ENCODE results near the gene PPEF1. TPM values are rescaled to one million over a fixed set of nuclear protein-coding genes. Genes with fewer than 3 reads are reported as not detected.
"Not testable (repeated sequence)": the region's sequence is repeated elsewhere in the genome, so short reads cannot be mapped to it uniquely, and the experiment has no call there.

PPEF1 gene
- total RNA-seq, 6 donors from 2014 or later: 0.20 to 6.7 (median 0.36) TPM; not detected in 2

DNA sequence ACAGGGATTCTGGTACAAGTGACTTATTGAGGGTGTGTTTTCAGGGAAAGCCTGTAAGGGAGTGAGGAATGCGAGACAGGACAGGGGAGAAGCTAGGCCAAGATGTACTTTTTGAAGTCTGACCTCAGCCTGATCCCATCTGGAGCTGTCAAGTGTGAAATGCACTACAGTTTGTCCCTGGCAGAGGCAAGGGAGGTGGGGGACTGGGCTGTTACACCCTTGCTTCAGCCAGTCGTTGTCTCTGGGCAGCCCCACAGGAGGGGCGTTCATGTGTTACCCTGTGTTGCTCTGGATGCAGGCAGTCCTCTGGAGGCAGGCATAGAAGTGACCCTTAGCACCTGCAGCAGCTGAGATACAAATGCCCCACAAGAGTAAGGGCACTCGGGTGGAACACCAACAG, 25.8 kb downstream of the PPEF1 start:
- H3K36me3 ChIP-seq: no peaks in the 10 kb centered on the region
- DNase-seq (no peak), ATAC-seq (ENCODE audit: low FRiP score in 2 of 2) (no peak)
- no peak overlapping the region for H3K4me3 ChIP-seq
- no peak overlapping the region for H3K27ac ChIP-seq
- TF ChIP-seq POLR2AphosphoS5 (IDR thresholded peaks at IDR 0.05): no peak
- TF ChIP-seq CTCF (IDR thresholded peaks at IDR 0.05): no peak
- no peak for TF ChIP-seq POLR2A (IDR thresholded peaks at IDR 0.05)
- no peaks in the 10 kb centered on the region for H3K27me3 ChIP-seq
- no peaks in the 10 kb centered on the region for H3K9me3 ChIP-seq
- 61 to 92% methylated on average over 2 to 4 of the region's 4 CpGs for WGBS, 2 donors
- no peaks in the 10 kb centered on the region for H3K4me1 ChIP-seq

- WGBS, 2 donors: 85% methylated on average over 6 of the region's 6 CpGs; no CpG with 5 or more reads in 1 of the 2 donors
- ATAC-seq (ENCODE audit: low FRiP score in 2 of 2): not testable (repeated sequence)
- peak; percentile 10 to 41 for DNase-seq
These were observed 32.2 kb downstream of the PPEF1 start for GRCh38 chrX:18739609-18740008.

DNA sequence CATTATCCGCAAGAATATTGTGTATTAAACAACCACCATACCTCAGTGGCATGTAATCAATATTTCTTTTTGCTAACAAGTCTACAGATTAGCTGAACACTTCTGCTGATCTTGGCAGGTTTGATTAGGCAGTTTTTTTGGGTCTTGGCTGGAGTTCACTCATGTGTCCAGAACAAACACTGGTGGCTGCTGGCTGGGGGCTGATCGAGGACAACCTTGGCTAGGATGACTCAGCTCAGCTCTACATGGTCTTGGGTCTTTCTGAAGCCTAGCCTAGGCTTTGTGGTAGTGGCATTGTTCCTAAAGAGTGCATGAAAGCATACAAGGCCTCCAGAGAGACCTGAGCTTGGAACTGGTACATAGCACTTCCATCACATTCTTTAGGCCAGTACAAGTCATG, 41.1 kb downstream of the PPEF1 start:
- TF ChIP-seq POLR2A (IDR thresholded peaks at IDR 0.05) (no peak), EP300 (IDR thresholded peaks at IDR 0.05) (no peak), POLR2AphosphoS5 (IDR thresholded peaks at IDR 0.05) (no peak), CTCF (IDR thresholded peaks at IDR 0.05) (no peak)
- DNase-seq: no peak
- H3K9me3 ChIP-seq: no peaks in the 10 kb centered on the region
- H3K4me3 ChIP-seq: no peak overlapping the region
- no peaks in the 10 kb centered on the region for H3K36me3 ChIP-seq
- no peaks in the 10 kb centered on the region for H3K27me3 ChIP-seq
- no peaks in the 10 kb centered on the region for H3K4me1 ChIP-seq
- no peak for ATAC-seq (ENCODE audit: low FRiP score in 2 of 2)
- H3K27ac ChIP-seq: no peak overlapping the region
- WGBS, 2 donors: 82 to 85% methylated on average over 2 of the region's 2 CpGs

More at GRCh38 chrX:18739609-18740008, 32.2 kb downstream of the PPEF1 start:
- not testable (repeated sequence) for H3K4me3 ChIP-seq, H3K27ac ChIP-seq, H3K27me3 ChIP-seq, H3K9me3 ChIP-seq, H3K4me1 ChIP-seq, H3K36me3 ChIP-seq

- DNase-seq (no peak), ATAC-seq (ENCODE audit: low FRiP score in 2 of 2) (no peak)
- Histone ChIP-seq H3K27me3 (no peaks in the 10 kb centered on the region), H3K9me3 (no peaks in the 10 kb centered on the region), H3K4me3 (no peak overlapping the region), H3K4me1 (no peaks in the 10 kb centered on the region), H3K36me3 (no peaks in the 10 kb centered on the region), H3K27ac (no peak overlapping the region)
- no peak for TF ChIP-seq EP300 (IDR thresholded peaks at IDR 0.05)
- TF ChIP-seq CTCF (IDR thresholded peaks at IDR 0.05): no peak
- TF ChIP-seq POLR2AphosphoS5 (IDR thresholded peaks at IDR 0.05): no peak
- 76 to 77% methylated on average over 2 of the region's 2 CpGs for WGBS, 2 donors
These were observed 46.2 kb downstream of the PPEF1 start for GRCh38 chrX:18753631-18754030.

DNA sequence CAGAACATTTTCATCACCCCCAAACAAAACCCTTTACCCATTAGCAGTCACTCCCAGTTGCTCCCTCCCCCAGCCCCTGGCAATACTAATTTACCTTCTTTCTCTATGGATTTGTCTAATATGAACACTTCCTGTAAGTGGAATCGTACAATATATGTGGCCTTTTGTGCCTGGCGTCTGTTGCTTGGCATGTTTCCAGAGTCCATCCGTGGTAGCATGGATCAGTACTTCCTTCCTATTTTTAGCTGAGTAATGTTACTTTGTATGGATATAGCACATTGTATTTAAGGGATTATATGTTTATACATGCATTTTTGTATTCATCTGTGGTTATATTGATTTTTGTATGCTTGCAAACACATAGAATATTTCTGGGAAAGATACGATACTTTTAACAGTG, 48.2 kb downstream of the PPEF1 start:
- Histone ChIP-seq H3K27ac (no peak overlapping the region), H3K4me3 (no peak overlapping the region), H3K27me3 (no peaks in the 10 kb centered on the region), H3K36me3 (no peaks in the 10 kb centered on the region), H3K9me3 (no peaks in the 10 kb centered on the region), H3K4me1 (no peaks in the 10 kb centered on the region)
- DNase-seq (no peak), ATAC-seq (ENCODE audit: low FRiP score in 2 of 2) (no peak)
- 42 to 48% methylated on average over 4 of the region's 4 CpGs for WGBS, 2 donors
- TF ChIP-seq POLR2A (IDR thresholded peaks at IDR 0.05) (no peak), EP300 (IDR thresholded peaks at IDR 0.05) (no peak)

DNA sequence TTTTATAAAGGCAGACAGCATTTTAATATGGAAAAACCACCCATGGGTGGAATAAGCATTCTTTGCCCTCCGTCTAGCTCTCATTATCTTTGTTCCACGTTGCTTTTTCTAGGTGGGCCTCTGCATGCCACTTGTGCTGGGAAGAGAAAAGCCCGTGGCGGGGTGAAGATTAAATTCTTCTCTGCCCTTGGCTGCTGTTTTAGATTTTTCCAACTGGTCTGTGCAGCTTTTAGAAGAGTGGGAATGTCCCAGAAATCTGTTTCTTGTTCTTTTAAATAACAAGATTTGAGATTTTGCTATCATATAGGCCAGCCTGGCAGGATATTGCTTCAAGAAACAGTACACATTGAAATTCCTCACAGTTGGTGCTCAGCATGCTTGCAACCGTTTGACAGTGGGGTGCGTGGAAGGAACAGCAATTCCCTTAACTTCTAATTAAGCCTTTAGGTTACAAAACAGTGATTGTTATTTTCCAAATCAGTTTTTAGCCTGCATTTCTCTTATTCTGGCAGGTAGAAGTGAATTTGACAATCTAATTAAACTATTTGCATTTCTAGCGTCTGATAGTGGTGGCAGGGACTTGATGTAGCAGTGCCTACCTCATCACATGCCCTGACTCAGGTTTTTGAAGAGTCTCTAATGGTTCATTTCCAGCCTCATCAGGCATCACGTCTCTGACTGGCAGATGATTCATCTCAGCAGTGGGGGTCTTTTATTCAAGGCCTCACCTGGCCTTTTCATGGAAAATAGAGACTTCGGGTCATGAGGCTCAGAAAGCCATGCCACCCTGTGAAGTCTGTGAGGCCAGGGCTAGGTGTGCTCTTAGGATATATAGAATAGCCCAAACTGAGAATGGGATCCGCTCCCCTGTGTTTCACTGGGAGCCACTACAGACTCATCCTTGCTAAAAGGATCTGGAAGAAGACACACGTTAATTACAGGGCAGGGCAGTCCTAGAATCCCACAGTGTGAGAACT, 50.8 kb downstream of the PPEF1 start:
- ATAC-seq (ENCODE audit: low FRiP score in 2 of 2): no peak
- no peaks in the 10 kb centered on the region for H3K36me3 ChIP-seq
- WGBS, 2 donors: 69 to 86% methylated on average over 9 to 11 of the region's 11 CpGs
- H3K27ac ChIP-seq: no peak overlapping the region
- no peak overlapping the region for H3K4me3 ChIP-seq
- no peak for DNase-seq
- no peak for TF ChIP-seq POLR2A (IDR thresholded peaks at IDR 0.05)
- TF ChIP-seq POLR2AphosphoS5 (IDR thresholded peaks at IDR 0.05): no peak
- no peak for TF ChIP-seq CTCF (IDR thresholded peaks at IDR 0.05)
- no peak for TF ChIP-seq EP300 (IDR thresholded peaks at IDR 0.05)
- no peaks in the 10 kb centered on the region for H3K4me1 ChIP-seq
- H3K27me3 ChIP-seq: no peaks in the 10 kb centered on the region
- no peaks in the 10 kb centered on the region for H3K9me3 ChIP-seq
